HFF-Myc (cell line): ENCODE results near the gene GDF3.
"Not testable (repeated sequence)": the region's sequence is repeated elsewhere in the genome, so short reads cannot be mapped to it uniquely, and the experiment has no call there.

Experiments
- DNase-seq: peaks from one replicate; pipeline ENCODE4 v3.0.0-alpha.2; 2011; ENCODE audit warnings: low read depth; ENCODE audit errors: extremely low read depth
- H3K4me3 ChIP-seq: replicated peaks from 2 replicates; pipeline ENCODE4 v1.5.1; 2011; ENCODE audit warnings: low read depth, mild to moderate bottlenecking, control low read depth, low read length
- CTCF ChIP-seq: IDR thresholded peaks from 2 replicates; pipeline ENCODE4 v1.5.1; 2012; ENCODE audit warnings: mild to moderate bottlenecking, low read depth, low read length, control low read depth; ENCODE audit errors: missing control alignments

GDF3 gene

GRCh38 chr12:7694556-7695236, 879 bp downstream of the GDF3 start:
- DNase-seq = no peak
- no peak for TF ChIP-seq CTCF
- H3K4me3 ChIP-seq = no peak overlapping the region

GRCh38 chr12:7693793-7694192, 1.8 kb downstream of the GDF3 start:
- H3K4me3 ChIP-seq = no peak overlapping the region
- no peak for TF ChIP-seq CTCF
- DNase-seq = no peak

- no peak for DNase-seq
- no peak overlapping the region for H3K4me3 ChIP-seq
- TF ChIP-seq CTCF = no peak
Measured at GRCh38 chr12:7681535-7681934, 14.0 kb downstream of the GDF3 start.

- no peak for DNase-seq
- TF ChIP-seq CTCF = no peak
- no peak overlapping the region for H3K4me3 ChIP-seq
Measured at GRCh38 chr12:7679251-7680045, 16.1 kb downstream of the GDF3 start.

GRCh38 chr12:7678744-7679143, 16.8 kb downstream of the GDF3 start:
- DNase-seq = no peak
- TF ChIP-seq CTCF = no peak
- H3K4me3 ChIP-seq = no peak overlapping the region

- not testable (repeated sequence) for DNase-seq, H3K4me3 ChIP-seq
Measured at GRCh38 chr12:7677432-7677888, 18.1 kb downstream of the GDF3 start.

GRCh38 chr12:7675455-7675854, 20.1 kb downstream of the GDF3 start:
- DNase-seq = not testable (repeated sequence)

More at GRCh38 chr12:7675455-7675854, 20.1 kb downstream of the GDF3 start:
- H3K4me3 ChIP-seq = not testable (repeated sequence)
